H1 (cell line): Measurements from ENCODE around the gene SH3PXD2A. TPM values are rescaled to one million over a fixed set of nuclear protein-coding genes. Genes with fewer than 3 reads are reported as not detected.

ENCODE experiments used
- ASH2L ChIP-seq: fragments of 200-600, 300-600 bp; sonication (generic); IDR thresholded peaks from one replicate; pipeline ENCODE4 v1.7.1; 2017; ENCODE audit warnings: low read length
- NANOG ChIP-seq: IDR thresholded peaks from 2 replicates; pipeline ENCODE4 v1.6.1; 2011; ENCODE audit warnings: low read length, low read depth, mild to moderate bottlenecking, inconsistent platforms; ENCODE audit not compliant: insufficient read depth, poor library complexity, severe bottlenecking
- YY1 ChIP-seq: IDR thresholded peaks from 2 replicates; pipeline ENCODE4 v1.6.1; 2011; ENCODE audit warnings: low read depth, mild to moderate bottlenecking, low read length
- polyA plus RNA-seq, 7 experiments: library from polyadenylated mRNA; depleted of rRNA in 3 of 7; stranded (reverse) in 5 of 7; unstranded in 2 of 7; fragments of >200 nt in 5 of 7; fragments of 200-250 nt in 2 of 7; gene quantifications; 1 replicate in 5 of 7; 2 replicates in 1 of 7; 4 replicates in 1 of 7; pipeline versions ENCODE4 v1.2.1 to v1.2.3, GENCODE V29; 2011 to 2013; ENCODE audit warnings: missing spikeins in 2 of 7, mixed read lengths in 2 of 7
- total RNA-seq: library from RNA; stranded (reverse); fragmentation: NEBNext Ultra II Directional; extraction: Animal tissue kit (Norgen Biotek cat#: 25700); gene quantifications from 2 replicates; pipeline ENCODE4 v1.2.1, GENCODE V29; 2021

The SH3PXD2A gene
- total and polyA plus RNA-seq, 2 of the 8 experiments (the other 6 are each of a cell fraction or from before 2014, with no cell fraction given), result 5.4 to 16.3 TPM

GRCh38 chr10:103861505-103861904 lies 6.1 kb upstream of the SH3PXD2A start (continued):
- TF ChIP-seq NANOG (no peak), ASH2L (no peak), YY1 (no peak)
